NCI-H1436 treated with DMSO at 0.1 percent for 48 hours (cell line): ENCODE measurements around the gene C6orf132.

Experiments used
- DNase-seq: peaks from one replicate; lab custom pipeline; 2025; lab: John Stamatoyannopoulos, UW

The C6orf132 gene

DNA sequence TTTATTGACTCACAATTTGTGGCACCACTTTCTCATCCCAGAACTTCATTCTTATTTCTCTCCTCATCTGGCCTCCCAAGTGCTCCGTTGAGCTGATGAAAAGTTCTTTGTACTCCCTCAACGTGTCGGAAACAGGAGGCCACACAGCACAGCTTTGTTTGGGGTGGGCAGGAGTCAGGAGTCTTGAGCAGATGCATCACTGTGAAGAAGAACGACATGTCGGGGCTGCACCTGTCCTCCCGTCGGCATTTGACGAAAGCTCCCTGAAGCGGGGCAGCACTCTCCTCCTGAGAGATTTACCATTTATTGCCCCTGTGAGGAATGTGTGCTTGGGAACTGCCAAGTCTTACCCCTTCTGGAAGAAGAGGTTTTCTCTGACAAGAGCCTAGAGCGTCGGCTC is 64.0 kb downstream of the C6orf132 start:
- no peak for DNase-seq

DNA sequence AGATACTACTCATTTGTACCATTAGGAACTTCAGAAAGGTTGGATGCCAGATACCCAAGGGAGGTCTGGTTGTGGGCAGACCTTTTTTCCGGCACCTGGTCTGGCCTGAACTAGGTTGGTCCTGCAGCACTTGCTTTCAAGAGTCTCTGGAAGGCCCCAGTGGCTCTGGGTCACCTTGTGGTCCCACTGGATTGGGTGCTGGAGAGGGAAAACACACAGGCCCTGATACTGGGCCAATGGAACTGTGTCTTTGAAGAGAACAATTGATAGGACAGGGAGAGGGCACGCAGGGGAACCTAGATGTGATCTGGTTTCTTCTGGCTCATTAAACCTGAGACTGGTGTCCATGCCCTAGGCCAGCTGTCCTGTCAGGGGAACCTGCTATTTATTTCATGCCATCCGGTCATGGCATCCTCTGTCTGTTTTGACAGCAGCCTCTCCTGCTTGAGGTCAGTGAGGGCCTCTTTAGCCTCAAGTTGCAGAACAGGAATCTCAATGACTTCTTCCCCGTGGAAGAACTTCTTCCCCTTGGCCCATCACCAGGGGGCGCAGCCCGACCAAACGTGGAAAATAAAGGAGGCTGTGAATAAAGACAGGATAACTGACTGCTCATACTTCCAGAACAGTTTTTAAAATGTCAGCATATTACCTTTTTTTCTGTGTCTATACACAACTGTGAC is 67.1 kb downstream of the C6orf132 start:
- no peak for DNase-seq

DNA sequence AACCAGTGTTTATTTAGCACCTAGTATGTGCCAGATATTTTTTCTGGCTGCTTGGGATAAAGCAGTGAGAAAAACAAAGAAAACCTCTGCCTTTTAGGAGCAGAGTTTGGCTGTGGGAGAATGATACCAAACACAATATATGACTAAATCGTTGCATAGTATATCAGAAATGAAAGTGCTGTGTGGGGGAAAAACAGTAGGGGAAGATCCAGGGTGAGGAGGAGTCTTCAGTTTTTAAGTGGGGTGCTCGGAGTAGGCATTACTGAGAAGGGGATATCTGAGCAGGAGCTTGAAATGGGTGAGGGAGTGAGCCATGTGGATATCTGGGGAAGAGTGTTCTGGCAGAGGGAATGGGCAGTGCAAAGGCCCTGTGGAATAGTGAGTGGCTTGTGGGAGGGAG is 69.1 kb downstream of the C6orf132 start:
- no peak for DNase-seq

DNA sequence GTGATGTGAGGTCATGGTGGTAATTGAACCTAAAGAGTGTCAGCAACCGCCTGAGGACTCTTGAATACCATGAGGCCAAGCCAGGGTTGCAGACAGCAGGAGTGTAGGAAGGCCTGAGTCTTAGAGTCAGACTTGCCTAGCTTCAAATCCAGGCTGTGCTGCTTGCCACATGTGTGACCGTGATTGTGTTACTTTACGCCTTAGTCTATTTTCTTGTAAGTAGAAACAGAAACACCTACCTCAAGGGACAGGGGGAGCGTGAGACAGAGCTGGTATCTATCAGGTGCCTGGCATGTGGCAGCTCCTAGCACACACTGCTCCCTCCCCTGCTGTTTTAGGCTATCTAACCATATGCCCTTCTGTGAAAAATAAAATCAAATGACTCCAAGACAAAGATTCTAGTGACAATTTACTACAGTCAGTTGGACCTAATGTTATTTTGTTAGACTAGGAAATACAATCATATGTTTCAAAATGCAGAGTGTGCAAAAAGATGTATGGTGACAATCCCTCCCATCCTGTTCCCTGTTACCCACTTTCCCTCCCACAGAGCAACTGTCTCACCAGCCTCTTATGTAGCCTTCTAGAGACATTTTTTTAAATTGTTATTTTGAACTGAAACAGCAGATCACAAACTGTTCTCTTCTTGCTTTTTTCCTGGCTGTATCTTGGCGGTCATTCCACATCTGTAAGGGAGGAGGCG is 70.4 kb downstream of the C6orf132 start:
- DNase-seq: no peak

DNA sequence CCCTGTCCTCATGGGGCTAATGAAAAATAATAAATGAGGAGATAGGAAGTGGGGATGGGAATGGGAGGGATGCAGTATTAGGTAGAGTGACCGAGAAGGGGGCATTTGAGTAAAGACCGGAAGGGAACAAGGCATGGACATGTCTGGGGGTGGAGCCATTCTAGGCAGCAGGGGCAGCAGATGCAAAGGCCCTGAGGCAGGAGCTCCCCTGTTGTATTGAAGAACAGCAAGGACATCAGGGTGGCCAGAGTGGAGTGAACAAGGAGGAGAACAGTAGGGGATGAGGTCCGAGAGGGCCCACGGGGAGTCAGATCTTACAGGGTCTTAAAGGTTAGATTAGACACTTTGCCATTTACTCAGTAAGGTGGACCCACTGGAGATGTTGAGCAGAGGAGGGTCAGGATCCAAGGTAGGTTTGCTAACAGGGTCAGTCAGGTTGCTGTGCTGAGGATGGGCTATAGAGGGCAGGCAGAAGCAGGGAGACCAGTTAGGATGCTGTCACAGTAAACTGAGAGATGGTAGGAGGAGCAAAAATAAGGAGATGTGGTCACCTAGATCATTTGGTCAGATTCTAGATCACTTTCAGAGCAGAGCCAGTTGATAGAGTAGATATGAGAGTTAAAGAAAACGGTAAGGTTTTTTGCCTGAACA is 73.4 kb downstream of the C6orf132 start:
- DNase-seq: no peak

DNA sequence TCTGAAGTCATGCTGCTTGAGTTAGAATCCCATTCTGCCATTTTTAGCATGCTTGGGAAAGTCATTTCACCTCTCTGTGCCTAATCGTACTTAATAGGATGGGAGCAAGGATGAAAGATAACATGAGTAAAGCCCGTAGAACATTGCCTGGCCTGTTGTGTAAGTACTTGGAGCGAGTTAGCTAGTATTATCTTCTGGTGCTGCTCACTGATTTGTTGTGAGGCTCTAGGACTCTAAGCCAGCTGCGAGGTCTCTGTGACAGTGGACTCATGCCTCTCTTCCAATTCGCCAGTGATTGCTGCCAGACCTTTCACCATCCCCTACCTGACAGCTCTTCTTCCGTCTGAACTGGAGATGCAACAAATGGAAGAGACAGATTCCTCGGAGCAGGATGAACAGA is 74.2 kb downstream of the C6orf132 start:
- no peak for DNase-seq

DNA sequence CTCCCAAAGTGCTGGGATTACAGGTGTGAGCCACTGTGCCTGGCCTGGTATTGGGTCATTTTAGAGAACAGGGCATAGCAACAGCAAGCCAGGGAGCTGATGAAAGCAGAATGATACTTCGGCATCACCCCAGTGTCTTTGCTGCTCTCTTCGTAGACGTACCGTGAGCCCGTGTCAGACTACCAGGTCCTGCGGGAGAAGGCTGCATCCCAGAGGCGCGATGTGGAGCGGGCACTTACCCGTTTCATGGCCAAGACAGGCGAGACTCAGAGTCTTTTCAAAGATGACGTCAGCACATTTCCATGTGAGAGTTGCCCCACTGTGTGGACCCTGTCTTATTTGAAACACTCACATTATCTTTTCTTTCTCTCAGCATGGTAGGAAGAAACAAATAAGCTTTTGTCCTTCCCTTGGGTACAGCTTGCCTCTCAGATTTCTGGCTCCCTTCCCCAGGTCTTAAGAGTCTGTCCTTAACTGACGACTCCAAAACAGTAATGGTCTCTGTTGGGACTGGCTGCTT is 76.2 kb downstream of the C6orf132 start:
- DNase-seq: no peak

DNA sequence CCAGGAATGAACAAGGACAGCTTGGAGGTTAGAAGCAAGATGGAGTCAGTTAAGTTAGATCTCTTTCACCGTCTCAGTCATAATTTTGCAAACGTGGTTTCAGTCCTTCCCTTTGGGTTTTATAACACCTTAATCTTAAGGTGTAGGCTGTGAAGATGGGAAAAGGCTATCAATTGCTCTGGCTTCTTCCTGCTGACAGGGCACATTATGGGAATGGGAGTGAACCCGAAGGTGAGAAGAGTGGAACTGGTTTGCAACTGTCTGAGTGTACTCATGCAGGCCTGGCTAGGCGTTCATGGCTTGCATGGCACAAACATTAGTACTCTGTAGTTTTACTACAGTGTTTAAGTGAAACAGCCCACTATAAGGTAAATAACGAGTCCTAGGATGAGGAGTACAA is 82.7 kb downstream of the C6orf132 start:
- DNase-seq: no peak

DNA sequence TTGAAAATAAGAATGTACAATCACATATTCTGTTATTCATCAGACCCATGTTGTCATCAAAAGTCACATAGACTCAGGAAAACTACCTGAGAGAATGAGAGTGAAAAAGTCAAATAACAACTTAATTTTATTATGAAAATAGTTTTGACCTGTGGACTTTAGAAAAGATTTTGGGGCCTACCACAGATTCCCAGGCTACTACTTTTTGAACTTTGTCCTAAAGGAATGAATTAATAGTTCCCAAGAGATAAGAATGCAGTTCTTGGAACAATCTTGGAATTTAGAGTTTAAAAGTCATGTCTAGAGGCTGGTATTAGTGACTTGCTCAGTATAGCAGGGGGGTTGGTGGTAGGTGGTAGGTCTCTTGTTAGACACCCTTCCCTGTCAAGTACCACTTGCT is 88.8 kb downstream of the C6orf132 start:
- no peak for DNase-seq

DNA sequence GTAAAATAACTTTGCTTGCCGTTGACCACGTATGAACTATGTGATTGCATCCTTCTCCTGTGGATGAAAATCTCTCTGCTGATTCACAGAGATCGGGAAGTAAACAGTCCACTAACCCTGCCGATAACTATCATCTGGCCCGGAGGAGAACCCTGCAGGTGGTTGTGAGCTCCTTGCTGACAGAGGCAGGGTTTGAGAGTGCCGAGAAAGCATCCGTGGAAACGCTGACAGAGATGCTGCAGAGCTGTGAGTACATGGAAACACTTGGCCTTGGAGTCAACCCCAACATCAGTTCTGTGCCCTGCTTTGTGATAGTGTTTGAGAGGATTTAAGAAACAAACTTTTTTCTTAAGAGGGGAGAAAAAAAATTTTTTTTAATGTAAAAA is 91.2 kb downstream of the C6orf132 start:
- no peak for DNase-seq
